T-cell (primary cell): ENCODE data around the gene EPSTI1. TPM values are rescaled to one million over a fixed set of nuclear protein-coding genes. Genes with fewer than 3 reads are reported as not detected.

Experiments used
- total RNA-seq, 35 experiments: library from RNA in 6 of 35; stranded (reverse) in 6 of 35; fragments of 120-200 nt in 1 of 35; gene quantifications; one replicate each; pipeline versions ENCODE4 v1.2.1 to v1.2.4 and lab custom pipeline; 2013 to 2026

Gene EPSTI1
- total RNA-seq, 5 donors from 2014 or later (not counting 1 experiment from before 2014, with no cell fraction given), result 15.3 to 29.9 (median 28.5) TPM

Other genes starting within 250 kb of the EPSTI1 start
- gene FAM216B, start 210.7 kb downstream of the EPSTI1 start, total RNA-seq, result not detected
- gene DNAJC15, start 31.3 kb upstream of the EPSTI1 start, total RNA-seq, result 10 to 100 TPM in 1 of 5 donors, 1 to 10 TPM in 4; 4.4 to 10.8 (median 8.5) TPM